GF-D8 (cell line): Measurements from ENCODE around the gene LEMD2.
"Not testable (repeated sequence)": the region's sequence is repeated elsewhere in the genome, so short reads cannot be mapped to it uniquely, and the experiment has no call there.

Experiments used
- DNase-seq: peaks from one replicate; lab custom pipeline; 2025; lab: John Stamatoyannopoulos, UW

The LEMD2 gene

DNA sequence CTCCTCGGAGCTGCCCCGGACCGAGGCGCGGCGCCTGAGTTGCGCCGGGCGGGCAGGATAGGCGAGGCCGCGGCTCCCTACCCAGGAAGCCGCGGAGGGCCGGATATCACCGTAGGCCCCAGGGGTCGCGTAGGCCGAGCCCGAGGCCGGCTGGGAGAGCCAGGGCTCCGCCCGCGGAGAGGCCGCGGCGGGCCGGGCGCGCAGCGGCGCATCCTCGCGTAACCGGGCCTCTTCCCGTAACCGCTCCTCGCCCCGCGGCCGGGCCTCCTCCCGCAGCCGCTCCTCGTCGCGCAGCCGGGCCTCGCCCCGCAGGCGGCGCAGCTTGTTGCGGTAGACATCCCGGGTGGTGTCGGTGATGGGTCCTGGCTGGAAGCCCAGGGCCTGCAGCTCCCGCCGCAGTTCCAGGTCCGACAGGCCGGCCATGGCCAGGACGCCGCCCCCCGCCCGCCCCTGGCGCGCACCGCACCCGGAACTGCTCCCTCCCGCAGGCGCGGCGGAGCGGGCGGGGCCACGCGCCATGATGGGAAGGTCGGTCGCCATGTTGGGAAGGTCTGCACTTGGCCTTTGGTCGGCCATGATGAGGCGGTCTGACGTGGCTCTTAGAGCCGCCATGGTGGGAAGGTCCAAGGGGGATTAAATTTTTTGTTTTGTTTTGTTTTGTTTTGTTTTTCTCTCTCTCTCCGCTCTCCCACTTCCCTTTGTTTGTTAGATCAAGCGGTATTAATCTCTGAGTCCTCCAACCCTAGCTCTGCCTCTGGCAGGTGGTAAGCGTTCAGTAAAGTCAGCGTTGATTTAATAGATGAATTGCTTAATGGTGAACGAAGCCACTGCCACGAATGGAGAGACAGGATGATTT is at the start of gene LEMD2:
LEMD2 (minus strand) TSS at position 437 of the 856 bp plus-strand sequence; CDS start at position 423, 14 bp downstream.
- DNase-seq, result peak; percentile 50

DNA sequence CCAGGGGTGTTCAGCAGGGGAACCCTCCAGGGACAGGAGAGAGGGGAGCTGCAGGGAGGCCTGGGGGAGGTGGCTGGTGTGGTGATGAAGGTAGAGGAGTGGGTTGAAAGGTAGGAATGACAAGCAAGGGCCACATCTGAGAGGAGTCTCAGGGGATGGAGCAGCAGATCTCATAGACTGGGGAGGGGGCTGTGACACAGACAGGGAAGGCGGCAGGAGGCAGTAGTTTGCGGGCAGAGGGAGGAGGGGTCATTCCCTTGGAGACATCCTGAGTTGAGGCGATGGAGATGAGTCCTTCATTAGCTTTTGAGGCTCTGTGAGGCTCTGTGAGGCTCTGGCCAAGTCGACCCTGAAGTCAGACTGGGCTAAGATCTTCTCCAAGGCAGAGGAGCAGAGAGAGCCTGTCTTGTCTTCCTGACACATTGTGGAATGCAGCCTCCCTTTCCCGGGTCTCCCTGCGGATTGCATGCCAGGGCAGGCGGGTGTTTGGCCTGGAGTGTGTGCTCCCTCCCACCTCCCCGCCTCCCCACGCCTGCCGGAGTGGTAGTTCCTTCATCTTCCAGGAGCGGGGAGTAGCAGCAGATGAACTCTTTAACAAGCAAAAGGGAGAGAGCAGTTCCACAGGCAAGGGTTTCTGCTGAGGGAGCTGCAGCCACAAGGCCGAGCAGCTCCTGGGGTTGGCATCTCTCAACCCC is 49.2 kb upstream of the LEMD2 start:
- no peak for DNase-seq

DNA sequence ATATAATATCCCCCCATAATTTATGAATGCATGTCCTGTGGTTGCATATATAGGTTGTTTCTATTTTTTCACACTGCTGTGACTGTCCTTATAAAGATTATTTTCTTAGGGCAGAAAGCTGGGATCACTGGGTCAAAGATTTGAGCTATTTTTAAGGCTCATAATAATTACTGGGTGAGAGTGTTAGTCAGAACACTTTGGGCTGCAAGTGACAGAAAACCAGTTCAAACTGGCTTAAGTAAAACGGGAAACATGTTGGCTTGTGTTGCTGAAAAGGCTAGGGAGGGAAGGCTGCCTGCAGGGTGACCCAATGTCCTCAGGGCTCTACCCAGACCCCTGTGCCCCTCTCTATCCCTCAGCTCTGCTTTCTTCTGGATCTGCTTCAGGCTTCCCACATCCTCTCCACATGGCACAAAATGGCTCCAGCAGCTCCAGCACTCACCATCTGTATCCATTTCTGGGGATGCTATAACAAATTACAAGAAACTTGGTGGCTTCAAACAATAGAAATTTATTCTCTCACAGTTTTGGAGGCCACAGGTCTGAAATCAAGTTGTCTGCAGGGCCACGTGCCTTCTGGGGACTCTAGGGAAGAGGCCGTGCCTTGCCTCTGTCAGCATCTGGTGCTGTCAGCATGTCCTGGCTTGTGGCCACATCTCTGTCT is 48.0 kb upstream of the LEMD2 start:
- no peak for DNase-seq

DNA sequence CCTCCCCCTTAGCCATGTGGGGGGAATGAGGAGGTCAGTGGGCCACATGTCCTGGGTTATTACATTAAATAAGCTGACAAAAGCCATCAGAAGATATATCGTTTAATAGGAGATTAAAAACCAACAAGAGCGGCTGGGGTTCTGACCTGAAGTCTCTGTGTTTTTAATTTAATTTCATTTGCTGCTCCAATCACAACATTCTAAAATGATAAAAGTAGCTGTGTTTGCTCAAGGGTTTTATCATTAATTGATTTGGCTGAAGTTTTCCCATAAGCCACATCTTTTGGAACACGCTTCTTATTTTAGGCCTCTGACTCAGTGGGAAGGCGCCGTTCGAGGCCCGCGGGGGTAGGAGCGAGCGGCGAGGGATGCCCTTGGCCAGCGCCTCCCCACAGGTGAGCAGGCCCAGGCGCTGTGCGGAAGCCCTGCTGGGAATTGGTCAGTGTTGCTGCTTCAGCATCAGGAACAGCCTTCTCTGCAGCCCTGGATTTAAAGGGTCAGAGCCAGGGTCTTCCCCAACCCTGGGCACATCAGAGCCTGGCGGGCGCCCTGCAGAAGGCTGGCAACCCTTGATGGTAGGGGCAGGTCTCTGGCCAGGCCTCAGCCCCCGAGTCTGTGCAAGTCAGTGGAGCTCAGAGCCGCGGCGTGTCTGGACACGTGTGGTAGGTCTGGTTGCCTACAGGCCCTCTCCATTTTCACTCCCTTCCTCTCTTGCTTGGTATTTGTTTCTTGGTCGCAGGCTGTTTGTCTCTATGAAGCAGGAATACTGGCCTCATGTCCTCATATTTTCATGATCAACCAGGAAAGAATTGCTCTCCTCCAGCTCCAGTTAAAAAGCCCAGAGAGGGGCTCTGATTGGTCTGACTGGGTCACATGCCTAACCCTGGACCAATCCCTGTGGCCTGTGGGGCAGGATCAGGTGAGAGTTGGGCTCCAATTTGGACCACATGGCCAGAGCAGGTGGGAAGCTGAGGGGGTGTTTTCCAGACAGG is 45.8 kb upstream of the LEMD2 start:
- no peak for DNase-seq

DNA sequence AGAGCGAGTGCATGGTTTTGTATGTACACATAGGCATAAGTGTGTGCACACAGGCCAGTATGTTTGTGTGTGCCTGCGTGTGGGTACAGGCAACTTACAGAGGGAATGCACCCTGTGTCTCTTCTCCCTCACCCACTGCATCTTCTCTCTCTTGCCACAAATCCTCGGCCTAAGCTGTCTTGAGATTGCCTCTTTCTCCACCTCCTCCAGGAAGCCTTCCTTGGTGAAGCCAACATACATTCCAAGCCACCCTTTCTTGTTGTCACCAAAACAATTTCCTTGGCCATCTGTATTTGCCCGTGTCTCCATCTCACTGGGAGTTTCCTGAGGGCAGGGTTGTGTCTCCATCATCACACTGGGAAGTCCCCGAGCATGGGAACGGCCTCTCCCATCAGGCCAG is 44.7 kb upstream of the LEMD2 start:
- DNase-seq, result no peak

DNA sequence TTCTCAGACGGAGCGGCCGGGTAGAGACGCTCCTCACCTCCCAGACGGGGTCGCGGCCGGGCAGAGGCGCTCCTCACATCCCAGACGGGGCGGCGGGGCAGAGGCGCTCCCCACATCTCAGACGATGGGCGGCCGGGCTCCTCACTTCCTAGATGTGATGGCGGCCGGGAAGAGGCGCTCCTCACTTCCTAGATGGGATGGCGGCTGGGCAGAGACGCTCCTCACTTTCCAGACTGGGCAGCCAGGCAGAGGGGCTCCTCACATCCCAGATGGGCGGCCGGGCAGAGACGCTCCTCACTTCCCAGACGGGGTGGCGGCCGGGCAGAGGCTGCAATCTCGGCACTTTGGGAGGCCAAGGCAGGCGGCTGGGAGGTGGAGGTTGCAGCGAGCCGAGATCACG is 43.9 kb upstream of the LEMD2 start:
- not testable (repeated sequence) for DNase-seq

DNA sequence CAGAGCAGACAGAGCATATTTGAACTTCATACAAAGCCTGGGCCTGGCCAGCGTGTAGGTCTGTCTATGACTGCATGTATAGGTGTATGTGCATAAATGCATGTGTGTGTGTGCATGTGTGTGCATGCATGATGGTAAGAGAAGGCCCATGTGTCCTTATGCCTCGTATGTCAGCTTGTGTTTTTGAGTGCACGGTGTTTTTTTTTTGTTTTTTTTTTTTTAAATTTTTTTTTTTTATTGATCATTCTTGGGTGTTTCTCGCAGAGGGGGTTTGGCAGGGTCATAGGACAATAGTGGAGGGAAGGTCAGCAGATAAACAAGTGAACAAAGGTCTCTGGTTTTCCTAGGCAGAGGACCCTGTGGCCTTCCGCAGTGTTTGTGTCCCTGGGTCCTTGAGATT is 42.8 kb upstream of the LEMD2 start:
- DNase-seq, result not testable (repeated sequence)

DNA sequence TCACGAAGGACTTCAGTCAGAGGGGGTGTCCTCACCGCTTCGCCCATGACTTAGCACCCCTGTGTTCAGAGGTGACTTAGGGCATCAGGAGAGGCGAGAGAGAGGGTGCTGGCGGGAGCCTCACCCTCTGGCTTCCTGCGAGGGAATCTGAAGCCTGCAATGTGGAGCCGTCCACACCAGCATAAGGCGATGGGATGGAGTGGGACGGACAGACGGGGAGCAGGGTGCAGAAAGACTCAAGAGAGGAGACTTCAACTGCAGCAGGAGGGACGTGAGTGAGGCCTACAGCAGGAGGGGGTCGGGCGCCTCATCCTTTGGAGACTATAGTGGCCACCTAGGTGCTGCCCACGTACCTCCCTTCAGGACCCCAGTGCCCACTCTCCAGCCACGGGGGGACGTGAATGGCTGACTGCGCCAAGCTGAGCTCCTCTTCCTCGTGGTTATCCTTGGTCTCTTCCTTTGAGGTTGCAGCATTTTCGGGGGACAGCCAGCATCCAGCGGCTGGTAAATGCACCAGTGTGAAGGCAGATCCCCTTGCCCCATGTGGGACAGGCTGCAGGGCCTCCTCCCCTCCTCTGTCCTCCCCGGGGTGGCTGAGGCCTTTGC is 41.8 kb upstream of the LEMD2 start:
- no peak for DNase-seq

DNA sequence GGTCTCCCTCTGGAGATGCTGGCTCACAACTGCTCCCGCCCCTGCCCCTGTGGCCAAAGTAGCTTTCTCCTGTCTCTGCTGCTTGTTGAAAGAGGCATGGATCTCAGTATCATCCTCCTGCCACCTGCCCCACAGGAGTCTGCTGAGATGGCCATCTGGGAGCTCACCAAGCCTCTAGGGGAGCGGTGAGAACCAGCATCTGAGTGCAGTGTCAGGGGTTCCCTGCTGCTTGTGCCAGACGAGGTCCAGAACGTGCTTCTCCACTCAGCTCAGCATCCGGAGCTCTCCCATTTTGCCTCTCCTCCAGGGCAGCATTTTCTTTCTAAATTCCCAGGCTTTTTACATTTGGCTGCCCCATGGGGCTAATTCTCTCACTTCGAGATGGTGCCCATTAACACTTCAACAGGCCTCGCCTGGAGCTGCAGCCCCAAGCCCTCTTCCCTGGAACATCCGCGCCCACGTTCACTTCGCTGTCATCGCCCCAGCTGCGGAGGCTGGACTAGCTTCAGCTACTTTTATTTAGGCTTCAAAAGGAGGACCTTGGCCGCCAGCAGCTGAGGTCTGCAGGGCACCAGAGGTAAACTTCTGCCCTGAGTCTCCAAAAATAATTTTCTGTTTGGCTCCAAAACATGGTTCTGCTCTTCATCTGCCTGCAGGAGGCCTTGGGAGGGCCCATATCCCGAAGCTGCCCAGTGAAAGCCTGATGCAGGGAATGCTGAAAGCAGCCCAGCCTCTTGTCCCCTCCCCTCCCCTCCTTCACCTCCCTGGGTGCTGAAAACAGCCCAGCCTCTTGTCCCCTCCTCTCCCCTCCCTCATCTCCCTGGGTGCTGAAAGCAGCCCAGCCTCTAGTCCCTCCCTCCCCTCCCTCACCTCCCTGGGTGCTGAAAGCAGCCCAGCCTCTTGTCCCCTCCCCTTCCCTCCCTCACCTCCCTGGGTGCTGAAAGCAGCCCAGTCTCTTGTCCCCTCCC is 40.1 kb upstream of the LEMD2 start:
- DNase-seq, result no peak

DNA sequence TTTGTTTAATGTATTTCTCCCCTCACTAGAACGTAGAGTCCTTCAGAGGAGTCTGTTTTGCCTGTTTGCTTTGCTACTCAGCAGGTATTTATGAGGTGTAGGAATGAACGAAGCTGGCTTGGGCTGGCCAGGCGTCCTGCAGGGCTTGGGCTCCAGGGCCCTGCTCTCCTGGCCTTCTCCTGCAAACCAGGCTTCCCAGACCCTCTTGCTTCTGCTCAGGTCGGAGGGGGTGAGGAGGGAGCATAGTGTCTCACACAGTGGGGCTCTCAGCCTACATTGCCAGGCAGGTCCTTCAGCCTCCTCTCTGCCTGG is 39.5 kb upstream of the LEMD2 start:
- no peak for DNase-seq

DNA sequence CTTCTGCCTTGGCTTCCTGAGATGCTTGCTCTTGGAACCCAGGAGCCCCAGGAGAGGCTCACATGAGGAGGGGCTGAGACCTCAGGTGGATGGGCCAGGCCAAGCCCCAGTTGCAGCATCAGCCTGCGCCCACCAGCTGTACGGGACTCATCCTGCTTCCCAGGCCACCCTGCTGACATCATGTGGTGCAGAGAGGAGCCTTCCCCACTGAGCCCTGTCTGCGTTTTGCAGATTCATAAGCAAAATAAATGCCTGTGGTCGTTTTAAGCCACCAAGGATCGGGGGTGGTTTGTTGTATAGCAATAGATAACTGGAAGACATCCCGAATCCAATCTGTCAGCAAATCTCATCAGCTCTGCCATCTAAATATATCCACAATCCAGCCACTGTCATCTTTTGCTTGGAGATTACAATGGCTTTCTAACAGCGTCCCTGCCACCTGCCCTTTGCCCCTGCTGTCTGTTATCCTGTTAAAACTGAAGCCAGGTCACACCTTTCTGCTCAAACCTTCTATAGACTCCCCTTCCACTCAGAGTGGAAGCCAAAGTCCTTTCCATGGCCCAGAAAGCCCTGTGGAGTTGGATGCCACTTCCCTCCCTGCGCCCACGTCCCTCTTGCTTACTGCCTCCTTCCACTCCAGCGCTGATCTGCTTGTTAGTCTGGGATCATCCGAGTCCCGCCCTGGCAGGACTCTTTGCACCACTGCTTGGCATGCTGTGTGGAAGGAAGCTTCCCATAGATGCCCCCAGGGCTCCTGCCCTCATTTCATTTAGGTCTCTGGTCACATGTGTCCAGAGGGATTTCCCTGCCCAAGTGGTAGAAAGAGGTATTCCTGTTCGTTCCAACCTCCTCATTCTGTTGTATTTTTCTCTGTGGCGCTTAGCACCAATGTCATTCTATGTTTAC is 38.9 kb upstream of the LEMD2 start:
- DNase-seq, result no peak

DNA sequence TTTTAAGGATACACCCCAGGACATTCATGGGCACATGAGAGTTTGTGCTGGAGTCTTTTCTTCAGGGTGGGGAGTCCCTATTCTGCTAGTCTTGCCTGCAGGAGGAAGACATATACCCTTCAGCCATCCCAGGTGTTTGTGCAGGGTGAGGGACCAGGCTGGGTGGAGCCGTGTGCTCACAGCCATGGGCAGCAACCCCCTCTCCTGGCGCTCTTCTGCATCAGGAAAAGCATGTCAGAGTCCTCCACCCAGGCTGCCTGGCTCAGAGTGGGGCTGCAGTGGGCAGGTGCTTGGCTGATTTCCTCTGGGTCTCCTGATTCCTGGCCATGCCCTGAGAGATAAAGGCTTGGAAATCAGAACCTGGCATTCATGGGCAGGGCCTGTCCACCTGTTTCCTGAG is 37.6 kb upstream of the LEMD2 start:
- DNase-seq, result no peak

DNA sequence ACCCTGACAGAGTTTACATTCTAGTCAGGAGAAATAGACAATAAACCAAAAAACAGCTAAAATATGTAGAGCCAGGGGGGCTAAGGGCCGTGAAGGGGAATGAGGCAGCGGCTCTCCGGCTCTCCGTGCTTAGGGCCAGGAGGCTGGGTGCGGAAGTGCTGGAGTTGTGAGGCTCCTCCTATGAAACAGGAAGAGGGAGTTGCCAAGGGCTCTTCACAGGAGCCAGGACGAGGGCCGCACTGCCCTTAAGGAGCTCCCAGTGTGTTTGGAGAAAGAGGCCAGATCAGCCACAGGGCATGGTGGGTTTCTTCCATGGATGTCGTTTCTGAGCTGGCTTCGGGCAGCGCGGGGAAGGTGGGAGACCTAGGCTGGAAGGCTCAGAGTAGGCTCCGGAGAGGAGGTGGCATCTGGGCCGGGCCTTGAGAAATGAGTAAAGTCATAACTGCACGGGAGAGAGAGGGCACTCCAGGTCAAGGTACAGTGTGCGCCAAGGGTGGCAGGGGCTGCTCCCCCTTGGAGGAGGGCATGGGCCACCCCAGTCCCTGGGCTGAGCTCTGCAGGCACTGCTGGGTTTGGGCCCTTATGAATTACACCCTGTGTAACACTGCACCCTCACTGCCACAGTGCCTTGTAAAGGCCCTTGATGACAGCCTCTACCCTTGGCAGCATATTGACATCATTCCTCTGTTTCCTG is 35.7 kb upstream of the LEMD2 start:
- DNase-seq, result no peak

DNA sequence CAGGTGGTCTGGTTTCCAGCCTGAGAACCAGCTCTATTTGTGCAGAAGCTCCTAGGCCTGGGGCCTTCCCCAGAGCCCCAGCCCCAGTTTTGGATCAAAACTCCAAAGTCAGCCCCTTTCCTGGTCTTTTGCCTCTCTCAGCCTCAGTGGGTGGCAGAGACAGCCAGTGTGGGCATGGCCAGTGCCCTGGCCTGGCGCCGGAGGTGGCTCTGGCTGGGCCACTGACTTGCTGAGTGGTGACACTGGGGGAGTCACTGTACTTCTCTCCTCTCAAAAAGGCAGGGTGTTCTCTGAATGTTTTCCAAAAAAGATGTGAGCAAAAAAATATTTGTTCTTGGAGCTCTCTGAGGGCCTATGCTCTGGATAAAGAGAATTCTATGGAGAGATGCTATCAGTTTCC is 34.9 kb upstream of the LEMD2 start:
- no peak for DNase-seq

DNA sequence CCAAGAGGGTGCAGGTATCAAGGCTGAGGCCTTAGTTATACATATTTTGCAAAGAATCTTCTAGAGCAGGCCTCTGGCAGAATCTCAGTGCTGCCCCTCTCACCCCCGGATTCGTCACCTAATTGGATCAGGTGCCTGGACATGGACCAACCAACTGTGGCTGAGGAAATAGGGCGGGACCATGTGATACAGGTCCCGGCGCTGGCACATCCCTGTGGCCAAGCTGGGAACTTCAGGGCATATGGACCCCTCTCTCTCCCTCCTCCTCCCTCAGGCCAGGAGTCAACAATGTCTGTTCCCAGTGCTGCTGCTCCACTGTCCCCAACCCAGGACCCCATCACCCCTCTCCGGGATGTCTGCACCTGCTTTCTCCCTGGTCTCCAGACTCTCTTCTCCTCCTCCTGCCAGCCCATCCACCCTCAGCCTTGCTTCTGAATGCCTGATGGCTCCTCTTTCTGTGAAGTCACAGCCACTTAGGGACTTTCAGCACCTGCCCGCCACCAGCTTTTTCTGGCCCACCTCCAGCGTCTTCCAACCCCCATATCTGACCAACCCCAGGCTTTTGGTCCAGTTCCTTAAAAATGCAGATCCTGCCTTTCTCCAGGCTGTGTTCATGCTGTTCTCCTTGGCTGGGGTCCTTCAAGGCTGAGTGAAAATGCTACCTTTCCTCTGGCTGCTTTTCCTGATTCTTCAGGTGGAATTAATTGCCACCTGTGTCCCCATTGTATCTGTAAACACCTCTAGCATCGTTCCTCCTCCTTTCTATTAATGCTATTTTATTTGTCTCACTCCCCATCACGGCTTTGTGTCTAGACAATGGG is 33.9 kb upstream of the LEMD2 start:
- no peak for DNase-seq

DNA sequence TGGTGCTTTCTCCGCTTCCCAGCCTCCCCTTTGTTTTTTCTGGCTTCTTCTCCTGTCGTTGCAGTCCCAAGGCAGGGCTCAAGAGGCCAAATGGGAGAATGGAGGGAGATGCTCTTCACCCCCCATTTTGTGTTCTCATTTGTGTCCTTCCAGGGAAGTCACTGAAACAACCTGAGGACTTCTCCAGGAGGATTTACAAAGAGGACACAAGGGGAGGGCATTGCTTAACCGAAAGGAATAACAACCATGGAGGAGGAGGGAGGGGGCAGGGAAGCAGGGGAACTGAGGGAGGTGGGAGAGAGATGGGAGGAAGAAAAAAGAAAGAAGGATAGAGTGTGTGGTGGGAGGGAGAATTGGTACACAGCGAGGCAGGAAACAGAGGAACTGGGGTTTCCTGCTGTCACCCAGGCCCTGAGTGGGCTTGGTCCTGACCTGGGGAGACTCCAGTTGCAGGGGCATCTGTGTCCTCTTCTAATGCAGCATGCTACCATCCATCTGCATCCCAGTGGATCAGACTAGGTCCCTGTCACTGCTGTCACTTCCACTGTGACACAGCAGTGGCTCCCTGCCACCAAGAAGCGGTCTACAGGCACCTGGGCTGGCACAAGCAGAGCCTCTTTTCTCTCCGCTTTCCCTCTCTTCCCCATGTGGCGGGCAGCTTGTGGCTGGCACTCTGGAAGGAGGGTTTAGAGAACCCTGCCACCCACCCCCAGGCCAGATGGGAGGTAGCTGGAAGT is 32.0 kb upstream of the LEMD2 start:
- DNase-seq, result no peak

DNA sequence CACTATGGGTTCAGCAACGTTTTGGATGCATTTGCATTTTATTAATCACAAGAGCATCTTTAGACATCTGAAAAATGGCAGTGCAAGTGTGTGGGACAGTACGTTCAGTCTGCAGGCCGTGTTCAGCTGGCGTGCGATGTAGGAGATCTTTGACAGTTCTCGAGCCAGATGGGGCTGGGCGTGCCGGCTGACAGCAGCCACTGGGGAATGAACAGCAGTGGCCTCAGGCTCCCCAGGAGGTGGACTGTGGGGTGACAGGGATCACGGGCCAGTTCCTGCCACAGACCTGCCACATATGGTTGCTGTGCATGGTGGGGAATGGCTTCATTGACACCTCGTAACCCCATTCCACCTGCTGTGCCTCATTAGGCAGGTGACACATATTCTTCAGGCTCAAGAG is 31.3 kb upstream of the LEMD2 start:
- DNase-seq, result no peak
